Kidney epithelial cell (primary cell): Measurements from ENCODE around the gene IFT20. TPM values are rescaled to one million over a fixed set of nuclear protein-coding genes. Genes with fewer than 3 reads are reported as not detected.

Source experiments
- DNase-seq: peaks from one replicate; pipeline ENCODE4 v3.0.0-alpha.2; 2010; ENCODE audit warnings: low read depth
- H3K27me3 ChIP-seq: 2 replicates; pipeline ENCODE4 v1.6.0; 2011; ENCODE audit warnings: low read length; ENCODE audit not compliant: control insufficient read depth, insufficient read depth
- H3K36me3 ChIP-seq: 2 replicates; pipeline ENCODE4 v1.5.1; 2011; ENCODE audit warnings: low read length; ENCODE audit not compliant: control insufficient read depth, insufficient read depth
- H3K4me3 ChIP-seq: 2 replicates; pipeline ENCODE4 v1.5.1; 2011; ENCODE audit warnings: low read depth, mild to moderate bottlenecking, control low read depth, low read length
- total RNA-seq: library from RNA; depleted of rRNA; stranded (reverse); fragments of >200 nt; gene quantifications from 2 replicates; pipeline ENCODE4 v1.2.3, GENCODE V29; 2015
- TF ChIP-seq, protein P1 (sequence below): IDR thresholded peaks from 2 replicates; pipeline ENCODE4 v1.5.1; 2011; ENCODE audit warnings: mild to moderate bottlenecking, moderate library complexity, low read length, control low read depth, inconsistent platforms; ENCODE audit not compliant: insufficient read depth, poor library complexity, severe bottlenecking

IFT20 gene
- total RNA-seq, 1 donor from 2014 or later: 39.7 TPM

DNA sequence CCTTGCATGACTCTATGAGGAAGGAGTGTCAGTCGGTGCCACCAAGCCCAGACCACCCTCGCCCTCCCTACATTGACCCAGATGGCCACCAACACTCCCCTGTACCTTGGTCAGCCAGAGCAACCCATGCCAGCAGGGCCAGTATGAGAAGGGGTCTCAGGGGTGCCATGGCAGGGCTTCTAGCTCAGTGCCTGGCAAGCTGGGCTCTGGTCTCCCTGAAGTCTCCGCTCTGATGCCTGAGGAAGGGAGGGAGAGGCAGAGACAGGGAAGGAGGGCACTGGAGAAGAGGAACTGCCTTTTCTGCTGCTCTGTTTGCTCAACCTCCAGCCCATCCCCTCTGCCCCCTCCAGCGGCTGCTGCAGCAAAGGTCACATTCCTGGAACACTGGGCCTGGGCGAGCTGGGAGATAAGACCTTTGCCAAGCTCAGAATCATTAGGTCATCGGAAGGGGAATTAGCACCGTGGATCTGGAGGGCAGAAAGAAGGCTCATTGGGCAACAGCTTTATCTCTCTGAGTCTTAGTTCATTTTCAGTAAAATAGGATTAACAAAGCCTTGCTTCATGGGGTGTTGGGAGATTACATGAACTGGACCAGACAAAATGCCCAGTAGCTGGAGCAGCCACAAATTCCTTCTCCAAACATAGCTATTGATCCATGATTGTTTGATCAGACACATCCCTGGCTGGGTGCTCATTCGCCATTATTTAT is 34.9 kb upstream of the IFT20 start, which contains the start of gene VTN:
Gene VTN (minus strand): TSS at position 273 of the 709 bp plus-strand sequence. CDS start 104 bp downstream, at position 169.
- no peaks in the 10 kb centered on the region for H3K36me3 ChIP-seq
- no peak within 1 kb of the TSS for H3K4me3 ChIP-seq
- TF ChIP-seq, protein P1, sequence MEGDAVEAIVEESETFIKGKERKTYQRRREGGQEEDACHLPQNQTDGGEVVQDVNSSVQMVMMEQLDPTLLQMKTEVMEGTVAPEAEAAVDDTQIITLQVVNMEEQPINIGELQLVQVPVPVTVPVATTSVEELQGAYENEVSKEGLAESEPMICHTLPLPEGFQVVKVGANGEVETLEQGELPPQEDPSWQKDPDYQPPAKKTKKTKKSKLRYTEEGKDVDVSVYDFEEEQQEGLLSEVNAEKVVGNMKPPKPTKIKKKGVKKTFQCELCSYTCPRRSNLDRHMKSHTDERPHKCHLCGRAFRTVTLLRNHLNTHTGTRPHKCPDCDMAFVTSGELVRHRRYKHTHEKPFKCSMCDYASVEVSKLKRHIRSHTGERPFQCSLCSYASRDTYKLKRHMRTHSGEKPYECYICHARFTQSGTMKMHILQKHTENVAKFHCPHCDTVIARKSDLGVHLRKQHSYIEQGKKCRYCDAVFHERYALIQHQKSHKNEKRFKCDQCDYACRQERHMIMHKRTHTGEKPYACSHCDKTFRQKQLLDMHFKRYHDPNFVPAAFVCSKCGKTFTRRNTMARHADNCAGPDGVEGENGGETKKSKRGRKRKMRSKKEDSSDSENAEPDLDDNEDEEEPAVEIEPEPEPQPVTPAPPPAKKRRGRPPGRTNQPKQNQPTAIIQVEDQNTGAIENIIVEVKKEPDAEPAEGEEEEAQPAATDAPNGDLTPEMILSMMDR: no peak
- H3K27me3 ChIP-seq: peaks cover 11% of the 10 kb centered on the region
- no peak for DNase-seq

DNA sequence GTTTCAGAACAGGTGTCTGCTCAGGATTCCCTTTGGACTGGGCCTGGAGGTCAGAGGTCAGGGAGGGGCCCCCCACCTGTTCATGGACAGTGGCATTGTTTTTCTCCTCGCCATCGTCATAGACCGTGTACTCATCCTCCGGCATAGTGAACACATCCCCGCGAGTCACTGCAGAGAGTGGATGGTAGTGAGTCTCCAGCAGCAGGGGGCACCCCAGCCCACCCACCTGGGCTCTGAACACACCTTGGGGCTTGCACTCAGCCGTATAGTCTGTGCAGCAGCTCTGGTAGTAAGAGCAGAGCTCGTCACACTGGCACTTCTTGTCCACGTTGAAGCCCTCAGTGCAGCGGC is 34.4 kb upstream of the IFT20 start:
- peaks cover 11% of the 10 kb centered on the region for H3K27me3 ChIP-seq
- TF ChIP-seq, protein P1: no peak
- H3K36me3 ChIP-seq: no peaks in the 10 kb centered on the region
- H3K4me3 ChIP-seq: no peak overlapping the region
- no peak for DNase-seq

DNA sequence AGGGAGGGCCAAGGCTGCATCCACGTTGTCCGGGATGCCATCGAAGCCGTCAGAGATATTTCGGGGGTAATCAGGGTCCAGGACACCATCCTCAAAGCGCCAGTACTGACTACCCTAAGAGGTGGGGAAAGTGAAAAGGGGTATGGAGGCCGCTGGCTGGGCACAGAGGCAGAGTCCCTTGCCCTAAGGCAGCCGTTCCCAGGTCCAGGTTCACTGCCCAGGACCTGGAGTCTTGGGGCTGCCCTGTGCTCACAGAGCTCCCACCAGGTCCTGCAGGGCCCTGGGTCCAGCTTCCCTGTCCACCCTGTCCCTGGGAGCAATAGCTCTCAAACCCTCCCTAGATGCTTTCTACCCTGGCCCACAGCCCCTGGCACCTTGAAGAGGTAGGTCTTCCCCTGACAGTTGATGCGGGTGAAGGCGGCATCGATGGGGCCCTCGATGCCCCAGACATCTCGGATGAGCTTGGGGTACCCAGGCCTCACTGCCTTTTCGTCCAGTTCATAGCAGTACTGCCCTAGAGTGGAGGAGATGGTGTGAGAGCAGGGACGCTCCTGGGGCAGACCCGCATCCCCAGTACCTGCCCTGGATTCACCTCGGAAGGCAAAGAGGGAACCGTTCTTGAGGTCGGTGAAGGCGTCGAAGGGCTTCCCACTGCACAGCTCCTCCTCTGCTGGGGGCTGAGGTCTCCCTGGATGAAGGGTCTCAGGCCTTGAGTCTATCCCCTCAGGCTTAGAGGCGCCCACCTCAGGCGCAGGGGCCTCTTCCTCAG is 33.8 kb upstream of the IFT20 start:
- DNase-seq: no peak
- H3K4me3 ChIP-seq: no peak overlapping the region
- peaks cover 11% of the 10 kb centered on the region for H3K27me3 ChIP-seq
- TF ChIP-seq, protein P1: no peak
- H3K36me3 ChIP-seq: no peaks in the 10 kb centered on the region

DNA sequence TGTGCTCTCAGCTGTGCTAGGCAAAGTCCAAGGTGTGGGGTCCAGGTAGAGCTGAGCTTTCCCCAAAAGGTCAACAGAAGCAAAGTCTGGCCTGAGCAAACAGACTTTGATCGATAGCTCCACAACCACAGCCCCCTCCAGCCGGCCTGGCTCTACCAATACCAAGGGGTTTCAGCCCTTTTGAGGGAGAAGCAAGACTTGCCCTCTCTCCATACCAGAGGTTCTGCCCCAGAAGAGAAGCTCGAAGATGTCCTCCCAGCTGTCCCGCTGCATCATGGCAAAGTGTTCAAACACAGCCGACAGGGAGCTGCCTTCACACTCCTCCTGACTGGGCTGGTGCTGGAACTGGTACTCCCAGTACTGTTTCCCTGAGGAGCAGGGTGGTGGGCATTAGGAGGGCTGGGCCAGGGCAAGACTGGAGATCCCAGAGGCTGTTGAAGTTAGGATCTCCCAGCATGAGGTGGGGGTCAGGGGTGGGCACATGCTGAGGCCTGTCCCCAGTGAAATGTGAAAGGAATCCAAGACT is 33.1 kb upstream of the IFT20 start:
- Histone ChIP-seq H3K27me3 (peaks cover 11% of the 10 kb centered on the region), H3K36me3 (no peaks in the 10 kb centered on the region), H3K4me3 (no peak overlapping the region)
- TF ChIP-seq, protein P1: no peak
- no peak for DNase-seq

DNA sequence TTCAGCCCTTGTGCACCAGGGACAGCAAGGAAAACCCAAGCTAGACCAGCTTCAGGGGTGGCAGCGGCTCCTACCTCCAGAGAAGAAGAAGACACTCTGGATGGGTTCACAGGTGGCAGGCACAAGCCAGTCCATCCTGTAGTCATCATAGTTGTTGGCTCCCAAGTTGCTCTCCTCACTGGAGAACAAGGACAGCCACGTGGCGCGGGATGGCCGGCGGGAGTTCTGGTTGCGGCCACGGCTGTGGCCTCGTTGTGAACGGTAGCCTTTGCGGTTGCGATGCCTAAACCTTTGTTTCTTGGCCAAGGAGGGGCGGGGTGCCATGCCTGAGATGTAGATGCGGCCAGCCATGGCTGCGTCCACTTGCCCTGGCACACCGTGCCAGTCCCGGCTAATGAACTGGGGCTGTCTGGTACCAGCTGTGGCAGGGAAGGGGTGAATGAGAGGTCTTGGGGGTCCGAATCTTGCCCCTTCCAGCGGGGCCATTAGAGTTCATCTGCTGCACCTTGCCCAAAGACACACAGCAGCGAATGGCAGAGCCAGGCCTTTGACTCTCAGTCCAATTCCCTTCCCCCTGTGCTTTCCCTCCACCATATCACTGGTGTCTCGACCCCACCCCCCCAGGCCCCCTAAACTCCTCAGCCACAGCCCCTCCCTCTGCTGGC is 32.5 kb upstream of the IFT20 start:
- Histone ChIP-seq H3K4me3 (no peak overlapping the region), H3K27me3 (peaks cover 7% of the 10 kb centered on the region), H3K36me3 (no peaks in the 10 kb centered on the region)
- TF ChIP-seq, protein P1: no peak
- no peak for DNase-seq
